ENCODE results near the gene IPO13. TPM values are rescaled to one million over a fixed set of nuclear protein-coding genes. Genes with fewer than 3 reads are reported as not detected.

IPO13 gene
- total RNA-seq, 1 experiment from 2014 or later: 33.7 TPM

GRCh38 chr1:43999455-43999854, 52.7 kb downstream of the IPO13 start:
- CTCF ChIA-PET: no interaction called here
- BruUV-seq (replicated peaks): no TSS peak

GRCh38 chr1:44000122-44000665, 53.4 kb downstream of the IPO13 start:
- ATAC-seq (no peak), DNase-seq (no peak)
- ChIA-PET CTCF (no interaction called here), POLR2A (ENCODE audit: unreplicated experiment) (no interaction called here)
- no peak overlapping the region for H3K4me2 ChIP-seq (ENCODE audit: low read length)
- no peak overlapping the region for H3K9ac ChIP-seq (ENCODE audit: low read length)
- no peaks in the 10 kb centered on the region for H3F3A ChIP-seq (ENCODE audit: low read length, unreplicated experiment)
- 0 out of 2 replicates have a peak, but pooled peaks cover 4% of the 10 kb centered on the region for H3K36me3 ChIP-seq (ENCODE audit: low read depth, low read length)
- H3K79me2 ChIP-seq (ENCODE audit: low read length): no peaks in the 10 kb centered on the region
- H4K20me1 ChIP-seq (ENCODE audit: low read length): no peaks in the 10 kb centered on the region
- no TSS peak for BruUV-seq (replicated peaks)
- no peaks in the 10 kb centered on the region for H3K4me1 ChIP-seq (ENCODE audit: insufficient read depth, low read length)
- TF ChIP-seq CTCF (conservative IDR thresholded peaks at IDR 0.05; ENCODE audit: low read depth, low read length) (no peak), EZH2phosphoT487 (IDR thresholded peaks at IDR 0.05; ENCODE audit: borderline replicate concordance, low read length) (no peak), EZH2 (IDR thresholded peaks at IDR 0.05; ENCODE audit: low read length, unreplicated experiment) (no peak)
- no peak overlapping the region for H3K27ac ChIP-seq (ENCODE audit: low read length)
- no peaks in the 10 kb centered on the region for H3K9me2 ChIP-seq (replicated peaks; ENCODE audit: low read length)
- no peak overlapping the region for H3K4me3 ChIP-seq (ENCODE audit: low read length)
- H2AFZ ChIP-seq (ENCODE audit: low read length): no peak overlapping the region
- no peaks in the 10 kb centered on the region for H3K9me3 ChIP-seq (ENCODE audit: low read length)
- no peaks in the 10 kb centered on the region for H3K27me3 ChIP-seq (ENCODE audit: low read length)
- intact Hi-C loops (cut with micrococcal nuclease): no loop called here

More at GRCh38 chr1:43999455-43999854, 52.7 kb downstream of the IPO13 start:
- TF ChIP-seq EZH2phosphoT487 (IDR thresholded peaks at IDR 0.05; ENCODE audit: borderline replicate concordance, low read length) (no peak), EZH2 (IDR thresholded peaks at IDR 0.05; ENCODE audit: low read length, unreplicated experiment) (no peak), CTCF (conservative IDR thresholded peaks at IDR 0.05; ENCODE audit: low read depth, low read length) (no peak)
- Histone ChIP-seq H3K4me2 (ENCODE audit: low read length) (no peak overlapping the region), H3K27me3 (ENCODE audit: low read length) (no peaks in the 10 kb centered on the region), H3K9me2 (replicated peaks; ENCODE audit: low read length) (no peaks in the 10 kb centered on the region), H3F3A (ENCODE audit: low read length, unreplicated experiment) (no peaks in the 10 kb centered on the region), H3K9me3 (ENCODE audit: low read length) (no peaks in the 10 kb centered on the region), H3K4me3 (ENCODE audit: low read length) (no peak overlapping the region), H3K36me3 (ENCODE audit: low read depth, low read length) (0 out of 2 replicates have a peak, but pooled peaks cover 4% of the 10 kb centered on the region), H3K9ac (ENCODE audit: low read length) (no peak overlapping the region), H3K27ac (ENCODE audit: low read length) (no peak overlapping the region), H2AFZ (ENCODE audit: low read length) (no peak overlapping the region), H3K79me2 (ENCODE audit: low read length) (no peaks in the 10 kb centered on the region), H4K20me1 (ENCODE audit: low read length) (no peaks in the 10 kb centered on the region), H3K4me1 (ENCODE audit: insufficient read depth, low read length) (no peaks in the 10 kb centered on the region)
- no peak for ATAC-seq
- intact Hi-C loops (cut with micrococcal nuclease): no loop called here
- DNase-seq: no peak
- POLR2A ChIA-PET (ENCODE audit: unreplicated experiment): no interaction called here

- BruUV-seq (replicated peaks): no TSS peak
- Histone ChIP-seq H3K4me2 (ENCODE audit: low read length) (no peak overlapping the region), H3K9ac (ENCODE audit: low read length) (no peak overlapping the region), H3K4me3 (ENCODE audit: low read length) (no peak overlapping the region), H3K27ac (ENCODE audit: low read length) (no peak overlapping the region), H3F3A (ENCODE audit: low read length, unreplicated experiment) (no peaks in the 10 kb centered on the region), H3K4me1 (ENCODE audit: insufficient read depth, low read length) (peaks cover 3% of the 10 kb centered on the region; the same call in 1 of the 2 replicates), H3K9me3 (ENCODE audit: low read length) (no peaks in the 10 kb centered on the region), H3K79me2 (ENCODE audit: low read length) (no peaks in the 10 kb centered on the region), H3K36me3 (ENCODE audit: low read depth, low read length) (0 out of 2 replicates have a peak, but pooled peaks cover 4% of the 10 kb centered on the region), H3K27me3 (ENCODE audit: low read length) (no peaks in the 10 kb centered on the region), H2AFZ (ENCODE audit: low read length) (no peak overlapping the region), H4K20me1 (ENCODE audit: low read length) (no peaks in the 10 kb centered on the region), H3K9me2 (replicated peaks; ENCODE audit: low read length) (no peaks in the 10 kb centered on the region)
- DNase-seq (no peak), ATAC-seq (no peak)
- CTCF ChIA-PET: no interaction called here
- POLR2A ChIA-PET (ENCODE audit: unreplicated experiment): no interaction called here
- TF ChIP-seq EZH2 (IDR thresholded peaks at IDR 0.05; ENCODE audit: low read length, unreplicated experiment) (no peak), CTCF (conservative IDR thresholded peaks at IDR 0.05; ENCODE audit: low read depth, low read length) (no peak), EZH2phosphoT487 (IDR thresholded peaks at IDR 0.05; ENCODE audit: borderline replicate concordance, low read length) (no peak)
- intact Hi-C loops (cut with micrococcal nuclease): no loop called here
These were observed 55.4 kb downstream of the IPO13 start for GRCh38 chr1:44002165-44002564.
